Mesodermal cell (in vitro differentiated cells): ENCODE measurements around the gene PTRH2.
A peak's percentile ranks its signal among the peaks of the same experiment; 100 is the strongest.

Experiments
- H3K27ac ChIP-seq: 2 replicates; pipeline ENCODE4 v1.7.0; 2013; ENCODE audit warnings: mild to moderate bottlenecking, low read depth, low read length, moderate library complexity; ENCODE audit not compliant: severe bottlenecking
- H3K36me3 ChIP-seq: 2 replicates; pipeline ENCODE4 v1.7.1; 2013; ENCODE audit warnings: mild to moderate bottlenecking, low read length, moderate library complexity; ENCODE audit not compliant: control insufficient read depth, insufficient read depth
- H3K4me1 ChIP-seq: one replicate; pipeline ENCODE4 v1.7.1; 2013; ENCODE audit warnings: mild to moderate bottlenecking, low read length; ENCODE audit not compliant: insufficient read depth, control insufficient read depth, poor library complexity, severe bottlenecking
- H3K4me3 ChIP-seq: 2 replicates; pipeline ENCODE4 v1.7.0; 2013; ENCODE audit warnings: low read length, control low read depth, mild to moderate bottlenecking; ENCODE audit not compliant: insufficient read depth, poor library complexity, severe bottlenecking; ENCODE audit errors: extremely low read depth
- H3K9me3 ChIP-seq: 2 replicates; pipeline ENCODE4 v1.7.1; 2013; ENCODE audit warnings: mild to moderate bottlenecking, low read length, moderate library complexity; ENCODE audit not compliant: control insufficient read depth
- WGBS, 2 experiments: methylation state at CpG; one replicate each; pipeline ENCODE4 v1.1.5; 2013; ENCODE audit warnings: missing lambda C conversion rate in 2 of 2; ENCODE audit not compliant: insufficient coverage in 2 of 2; 5-methylcytosine and 5-hydroxymethylcytosine counted together

Gene PTRH2

GRCh38 chr17:59695945-59696681, 11.1 kb downstream of the PTRH2 start:
- no peaks in the 10 kb centered on the region for H3K9me3 ChIP-seq
- H3K27ac ChIP-seq: peak overlapping the region; percentile 23
- no peaks in the 10 kb centered on the region for H3K4me1 ChIP-seq
- WGBS, 2 experiments: 75% methylated on average over 1 of the region's 3 CpGs; no CpG with 5 or more reads in 1 of the 2 experiments
- H3K4me3 ChIP-seq: no peak overlapping the region
- H3K36me3 ChIP-seq: peaks cover 94% of the 10 kb centered on the region

GRCh38 chr17:59694344-59694743, 12.9 kb downstream of the PTRH2 start:
- Histone ChIP-seq H3K4me3 (no peak overlapping the region), H3K36me3 (peaks cover 93% of the 10 kb centered on the region), H3K4me1 (no peaks in the 10 kb centered on the region), H3K9me3 (no peaks in the 10 kb centered on the region), H3K27ac (no peak overlapping the region)
- WGBS, 2 experiments: 100% methylated on average over 1 of the region's 2 CpGs

GRCh38 chr17:59693582-59693981, 13.6 kb downstream of the PTRH2 start:
- Histone ChIP-seq H3K36me3 (peaks cover 91% of the 10 kb centered on the region), H3K4me1 (no peaks in the 10 kb centered on the region), H3K9me3 (no peaks in the 10 kb centered on the region), H3K27ac (no peak overlapping the region), H3K4me3 (no peak overlapping the region)
- WGBS, 2 experiments: 95 to 97% methylated on average over 7 of the region's 7 CpGs

- Histone ChIP-seq H3K27ac (no peak overlapping the region), H3K36me3 (peaks cover 95% of the 10 kb centered on the region), H3K4me1 (no peaks in the 10 kb centered on the region), H3K4me3 (no peak overlapping the region), H3K9me3 (no peaks in the 10 kb centered on the region)
- 100% methylated on average over 1 of the region's 2 CpGs for WGBS, 2 experiments
Measured at GRCh38 chr17:59688496-59688895, 18.7 kb downstream of the PTRH2 start.

GRCh38 chr17:59688008-59688407, 19.2 kb downstream of the PTRH2 start:
- WGBS, 2 experiments: 89% methylated on average over 1 of the region's 1 CpG; no CpG with 5 or more reads in 1 of the 2 experiments
- Histone ChIP-seq H3K36me3 (peaks cover 95% of the 10 kb centered on the region), H3K27ac (no peak overlapping the region)

GRCh38 chr17:59684967-59685366, 22.3 kb downstream of the PTRH2 start:
- H3K4me1 ChIP-seq: no peaks in the 10 kb centered on the region
- peaks cover 90% of the 10 kb centered on the region for H3K36me3 ChIP-seq
- H3K9me3 ChIP-seq: no peaks in the 10 kb centered on the region
- WGBS, 2 experiments: 88 to 97% methylated on average over 4 to 5 of the region's 6 CpGs
- no peak overlapping the region for H3K4me3 ChIP-seq
- no peak overlapping the region for H3K27ac ChIP-seq

More at GRCh38 chr17:59688008-59688407, 19.2 kb downstream of the PTRH2 start:
- H3K4me1 ChIP-seq: no peaks in the 10 kb centered on the region
- no peak overlapping the region for H3K4me3 ChIP-seq
- H3K9me3 ChIP-seq: no peaks in the 10 kb centered on the region

GRCh38 chr17:59683283-59683682, 23.9 kb downstream of the PTRH2 start:
- Histone ChIP-seq H3K36me3 (peaks cover 91% of the 10 kb centered on the region), H3K9me3 (no peaks in the 10 kb centered on the region), H3K4me1 (no peaks in the 10 kb centered on the region), H3K27ac (no peak overlapping the region), H3K4me3 (no peak overlapping the region)

GRCh38 chr17:59680314-59680713, 26.9 kb downstream of the PTRH2 start:
- Histone ChIP-seq H3K4me3 (no peak overlapping the region), H3K36me3 (peaks cover 90% of the 10 kb centered on the region), H3K4me1 (no peaks in the 10 kb centered on the region), H3K9me3 (no peaks in the 10 kb centered on the region), H3K27ac (no peak overlapping the region)
- 100% methylated on average over 1 of the region's 4 CpGs; no CpG with 5 or more reads in 1 of the 2 experiments for WGBS, 2 experiments

GRCh38 chr17:59678918-59679317, 28.3 kb downstream of the PTRH2 start:
- Histone ChIP-seq H3K36me3 (peaks cover 90% of the 10 kb centered on the region), H3K27ac (no peak overlapping the region), H3K9me3 (no peaks in the 10 kb centered on the region), H3K4me1 (no peaks in the 10 kb centered on the region), H3K4me3 (no peak overlapping the region)
- no CpG with 5 or more reads among the region's 2 CpGs for whole genome bisulfite sequencing, 2 experiments

GRCh38 chr17:59676716-59677115, 30.5 kb downstream of the PTRH2 start:
- 96 to 97% methylated on average over 5 of the region's 7 CpGs for WGBS, 2 experiments
- H3K4me1 ChIP-seq: no peaks in the 10 kb centered on the region
- no peaks in the 10 kb centered on the region for H3K9me3 ChIP-seq
- H3K4me3 ChIP-seq: no peak overlapping the region
- H3K36me3 ChIP-seq: peaks cover 83% of the 10 kb centered on the region
- no peak overlapping the region for H3K27ac ChIP-seq

GRCh38 chr17:59675231-59675630, 32.0 kb downstream of the PTRH2 start:
- no peak overlapping the region for H3K27ac ChIP-seq
- WGBS, 2 experiments: 89% methylated on average over 1 of the region's 1 CpG; no CpG with 5 or more reads in 1 of the 2 experiments
- H3K4me1 ChIP-seq: no peaks in the 10 kb centered on the region
- H3K9me3 ChIP-seq: no peaks in the 10 kb centered on the region
- H3K4me3 ChIP-seq: no peak overlapping the region
- H3K36me3 ChIP-seq: peaks cover 80% of the 10 kb centered on the region
